ENCODE data around the gene RAP1A.

DNA sequence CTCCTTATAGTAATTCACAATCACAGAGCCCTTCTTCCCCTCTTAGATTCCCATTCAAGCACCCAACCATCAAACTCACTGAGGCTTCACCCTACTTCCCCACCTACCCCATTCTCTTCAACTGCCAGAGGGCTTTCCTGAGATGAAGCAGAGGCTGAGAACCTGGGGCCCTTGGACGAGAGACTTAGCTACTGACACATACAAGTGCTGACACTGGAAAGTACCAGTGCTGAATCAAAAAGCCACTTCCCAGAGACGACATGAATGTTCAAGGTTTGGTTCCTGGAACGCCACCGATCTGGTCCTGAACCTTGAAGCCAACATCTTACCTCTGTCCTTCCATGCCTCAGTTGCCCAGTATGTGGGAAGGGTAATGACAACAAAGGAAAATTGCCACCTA lies 16.6 kb upstream of the RAP1A start:
- TF ChIP-seq, protein P1, sequence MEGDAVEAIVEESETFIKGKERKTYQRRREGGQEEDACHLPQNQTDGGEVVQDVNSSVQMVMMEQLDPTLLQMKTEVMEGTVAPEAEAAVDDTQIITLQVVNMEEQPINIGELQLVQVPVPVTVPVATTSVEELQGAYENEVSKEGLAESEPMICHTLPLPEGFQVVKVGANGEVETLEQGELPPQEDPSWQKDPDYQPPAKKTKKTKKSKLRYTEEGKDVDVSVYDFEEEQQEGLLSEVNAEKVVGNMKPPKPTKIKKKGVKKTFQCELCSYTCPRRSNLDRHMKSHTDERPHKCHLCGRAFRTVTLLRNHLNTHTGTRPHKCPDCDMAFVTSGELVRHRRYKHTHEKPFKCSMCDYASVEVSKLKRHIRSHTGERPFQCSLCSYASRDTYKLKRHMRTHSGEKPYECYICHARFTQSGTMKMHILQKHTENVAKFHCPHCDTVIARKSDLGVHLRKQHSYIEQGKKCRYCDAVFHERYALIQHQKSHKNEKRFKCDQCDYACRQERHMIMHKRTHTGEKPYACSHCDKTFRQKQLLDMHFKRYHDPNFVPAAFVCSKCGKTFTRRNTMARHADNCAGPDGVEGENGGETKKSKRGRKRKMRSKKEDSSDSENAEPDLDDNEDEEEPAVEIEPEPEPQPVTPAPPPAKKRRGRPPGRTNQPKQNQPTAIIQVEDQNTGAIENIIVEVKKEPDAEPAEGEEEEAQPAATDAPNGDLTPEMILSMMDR (IDR thresholded peaks at IDR 0.05), result no peak
- no peak for TF ChIP-seq POLR2A (IDR thresholded peaks at IDR 0.05)

Measured in testis (tissue), 2 donors.